H9 (cell line): ENCODE data around the gene CDRT15L2. TPM values are rescaled to one million over a fixed set of nuclear protein-coding genes. Genes with fewer than 3 reads are reported as not detected.
"Not testable (repeated sequence)": the region's sequence is repeated elsewhere in the genome, so short reads cannot be mapped to it uniquely, and the experiment has no call there.

Source experiments
- DNase-seq: peaks from one replicate; pipeline ENCODE4 v3.0.0-alpha.2; 2017
- H2AFZ ChIP-seq: one replicate; pipeline ENCODE4 v1.6.1; 2013; ENCODE audit warnings: mild to moderate bottlenecking, low read length, control low read depth, moderate library complexity
- H2AK5ac ChIP-seq: 2 replicates; pipeline ENCODE4 v1.6.1; 2013; ENCODE audit warnings: low read length, control low read depth, mixed read lengths; ENCODE audit not compliant: insufficient read length
- H2BK120ac ChIP-seq: one replicate; pipeline ENCODE4 v1.6.1; 2013; ENCODE audit warnings: low read depth, mild to moderate bottlenecking, low read length, control low read depth, inconsistent platforms; ENCODE audit not compliant: poor library complexity, severe bottlenecking
- H2BK12ac ChIP-seq: 2 replicates; pipeline ENCODE4 v1.6.1; 2013; ENCODE audit warnings: low read length, control low read depth, mixed read lengths, low read depth; ENCODE audit not compliant: insufficient read length
- H2BK15ac ChIP-seq: 2 replicates; pipeline ENCODE4 v1.6.1; 2013; ENCODE audit warnings: low read depth, low read length, control low read depth
- H2BK20ac ChIP-seq: one replicate; pipeline ENCODE4 v1.6.1; 2013; ENCODE audit warnings: low read depth, mild to moderate bottlenecking, low read length, control low read depth, inconsistent platforms; ENCODE audit not compliant: poor library complexity, severe bottlenecking
- H2BK5ac ChIP-seq: 2 replicates; pipeline ENCODE4 v1.6.1; 2013; ENCODE audit warnings: low read length, control low read depth, mixed read lengths; ENCODE audit not compliant: insufficient read length
- H3K14ac ChIP-seq: 2 replicates; pipeline ENCODE4 v1.6.1; 2013; ENCODE audit warnings: low read length, control low read depth; ENCODE audit not compliant: insufficient read depth
- H3K18ac ChIP-seq: 2 replicates; pipeline ENCODE4 v1.6.1; 2013; ENCODE audit warnings: low read depth, mild to moderate bottlenecking, mixed read lengths, low read length, control low read depth; ENCODE audit not compliant: insufficient read length
- H3K23ac ChIP-seq: 2 replicates; pipeline ENCODE4 v1.6.1; 2013; ENCODE audit warnings: low read length, control low read depth, mixed read lengths, low read depth; ENCODE audit not compliant: insufficient read length
- H3K23me2 ChIP-seq: 2 replicates; pipeline ENCODE4 v1.6.1; 2013; ENCODE audit warnings: low read depth, mild to moderate bottlenecking, mixed read lengths, low read length, control low read depth; ENCODE audit not compliant: insufficient read length, poor library complexity, severe bottlenecking
- H3K27ac ChIP-seq: 2 replicates; pipeline ENCODE4 v1.5.1; 2013; ENCODE audit warnings: low read length, control low read depth, mixed read lengths, low read depth; ENCODE audit not compliant: insufficient read length
- H3K27me3 ChIP-seq: 2 replicates; pipeline ENCODE4 v1.6.1; 2013; ENCODE audit warnings: low read length, control low read depth, inconsistent platforms; ENCODE audit not compliant: insufficient read depth
- H3K4ac ChIP-seq: 2 replicates; pipeline ENCODE4 v1.6.1; 2013; ENCODE audit warnings: low read depth, mild to moderate bottlenecking, control low read depth, inconsistent platforms, low read length, moderate library complexity
- H3K4me1 ChIP-seq: 2 replicates; pipeline ENCODE4 v1.6.1; 2013; ENCODE audit warnings: low read length, control low read depth, inconsistent platforms; ENCODE audit not compliant: insufficient read depth
- H3K4me2 ChIP-seq: 2 replicates; pipeline ENCODE4 v1.6.1; 2013; ENCODE audit warnings: low read length, control low read depth, mixed read lengths; ENCODE audit not compliant: insufficient read length, insufficient read depth
- H3K56ac ChIP-seq: 2 replicates; pipeline ENCODE4 v1.6.1; 2013; ENCODE audit warnings: low read depth, mild to moderate bottlenecking, mixed read lengths, low read length, control low read depth; ENCODE audit not compliant: insufficient read length
- H3K79me1 ChIP-seq: 2 replicates; pipeline ENCODE4 v1.6.1; 2013; ENCODE audit warnings: low read depth, mild to moderate bottlenecking, moderate library complexity, low read length, control low read depth, inconsistent platforms; ENCODE audit not compliant: insufficient read depth, poor library complexity, severe bottlenecking
- H3K79me2 ChIP-seq: 2 replicates; pipeline ENCODE4 v1.6.1; 2013; ENCODE audit warnings: low read length, control low read depth, inconsistent platforms; ENCODE audit not compliant: insufficient read depth
- H3K9ac ChIP-seq: 2 replicates; pipeline ENCODE4 v1.6.1; 2013; ENCODE audit warnings: low read length, control low read depth, mixed read lengths; ENCODE audit not compliant: insufficient read length; ENCODE audit errors: extremely low read depth
- H3K9me3 ChIP-seq: one replicate; pipeline ENCODE4 v1.6.1; 2013; ENCODE audit warnings: low read depth, low read length, inconsistent platforms; ENCODE audit not compliant: control insufficient read depth
- H3T11ph ChIP-seq: one replicate; pipeline ENCODE4 v1.6.1; 2013; ENCODE audit warnings: mild to moderate bottlenecking, low read length, control low read depth, inconsistent platforms
- H4K20me1 ChIP-seq: one replicate; pipeline ENCODE4 v1.6.1; 2013; ENCODE audit not compliant: control insufficient read depth, insufficient read length, insufficient read depth
- H4K5ac ChIP-seq: 2 replicates; pipeline ENCODE4 v1.6.1; 2013; ENCODE audit warnings: low read depth, mild to moderate bottlenecking, mixed read lengths, low read length, control low read depth; ENCODE audit not compliant: insufficient read length
- H4K8ac ChIP-seq: replicated peaks from 2 replicates; pipeline ENCODE4 v1.6.1; 2013; ENCODE audit warnings: low read length, control low read depth, mixed read lengths, low read depth; ENCODE audit not compliant: insufficient read length
- H4K91ac ChIP-seq: 2 replicates; pipeline ENCODE4 v1.6.1; 2013; ENCODE audit warnings: low read depth, mild to moderate bottlenecking, moderate library complexity, mixed read lengths, low read length, control low read depth; ENCODE audit not compliant: insufficient read length
- H3K27ac Mint-ChIP-seq, 3 experiments: 2 replicates in 2 of 3; 3 replicates in 1 of 3; pipeline ENCODE4 v1.8.0; 2020 to 2021; ENCODE audit warnings: mixed read lengths in 3 of 3, mild to moderate bottlenecking in 1 of 3, moderate library complexity in 1 of 3
- H3K27me3 Mint-ChIP-seq: 2 replicates; pipeline ENCODE4 v1.8.0; 2021; ENCODE audit warnings: low read depth, mild to moderate bottlenecking, moderate library complexity, mixed read lengths
- H3K36me3 Mint-ChIP-seq, 3 experiments: 2 replicates in 2 of 3; 3 replicates in 1 of 3; pipeline ENCODE4 v1.8.0; 2020 to 2021; ENCODE audit warnings: low read depth in 3 of 3, mixed read lengths in 3 of 3; ENCODE audit not compliant: insufficient read depth in 1 of 3
- H3K4me1 Mint-ChIP-seq, 2 experiments: 2 replicates each; pipeline ENCODE4 v1.8.0; 2020; ENCODE audit warnings: mixed read lengths in 2 of 2
- H3K4me3 Mint-ChIP-seq, 2 experiments: 2 replicates in 1 of 2; 3 replicates in 1 of 2; pipeline ENCODE4 v1.8.0; 2020 to 2021; ENCODE audit warnings: mild to moderate bottlenecking in 2 of 2, mixed read lengths in 2 of 2, moderate library complexity in 1 of 2
- H3K9me3 Mint-ChIP-seq, 2 experiments: 2 replicates in 1 of 2; 3 replicates in 1 of 2; pipeline ENCODE4 v1.8.0; 2020; ENCODE audit warnings: mild to moderate bottlenecking in 2 of 2, mixed read lengths in 2 of 2, moderate library complexity in 1 of 2
- WGBS: extraction: QIAGEN DNeasy Blood & Tissue Kit; methylation state at CpG from one replicate; pipeline ENCODE4 v1.1.7; 2013; ENCODE audit warnings: missing lambda C conversion rate, low lambda C conversion rate, mixed read lengths; ENCODE audit not compliant: insufficient read length; ENCODE audit errors: extremely low coverage; 5-methylcytosine and 5-hydroxymethylcytosine counted together
- total RNA-seq: library from RNA; stranded (reverse); gene quantifications from 2 replicates; pipeline ENCODE4 v1.2.1, GENCODE V29; 2021

The CDRT15L2 gene
- total RNA-seq, 1 experiment from 2014 or later, result not detected

DNA sequence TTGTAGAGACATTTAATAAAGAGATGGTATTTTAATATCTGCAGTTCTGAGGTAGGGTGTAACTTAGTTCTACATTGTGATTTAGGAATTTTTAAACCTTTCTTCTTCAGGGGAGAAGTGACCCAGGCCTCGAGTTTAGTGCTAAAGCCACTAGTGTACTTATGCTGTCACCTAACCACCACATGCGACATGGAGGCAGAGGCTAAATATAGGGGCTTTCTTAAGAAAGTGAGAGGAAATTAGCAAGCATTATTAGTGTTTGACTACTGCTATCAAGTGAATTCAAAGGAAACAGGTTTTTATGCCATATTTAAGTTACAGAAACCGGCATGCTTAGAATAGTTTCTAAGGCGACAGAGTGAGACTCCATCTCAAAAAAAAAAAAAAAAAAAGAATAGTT, 11.5 kb downstream of the CDRT15L2 start:
- H3K27me3 Mint-ChIP-seq, H3K4me2 ChIP-seq, H3K27ac Mint-ChIP-seq, H3K79me1 ChIP-seq, H2BK5ac ChIP-seq, H3K23ac ChIP-seq, H3K4me3 Mint-ChIP-seq, H3K4me1 Mint-ChIP-seq, H3K27ac ChIP-seq, DNase-seq, H3K18ac ChIP-seq, H3K14ac ChIP-seq, H3K9ac ChIP-seq, H3K27me3 ChIP-seq, H3K36me3 Mint-ChIP-seq, H2BK12ac ChIP-seq, H3K4me1 ChIP-seq, H2AFZ ChIP-seq, H3K9me3 ChIP-seq, H3K4ac ChIP-seq, H4K20me1 ChIP-seq, H2BK20ac ChIP-seq, H4K91ac ChIP-seq, H4K8ac ChIP-seq, H2BK120ac ChIP-seq, H3T11ph ChIP-seq, H3K79me2 ChIP-seq, H2AK5ac ChIP-seq, H3K23me2 ChIP-seq, H3K9me3 Mint-ChIP-seq, H3K56ac ChIP-seq, H2BK15ac ChIP-seq, H4K5ac ChIP-seq: not testable (repeated sequence)
- WGBS, result no CpG with 5 or more reads among the region's 4 CpGs

DNA sequence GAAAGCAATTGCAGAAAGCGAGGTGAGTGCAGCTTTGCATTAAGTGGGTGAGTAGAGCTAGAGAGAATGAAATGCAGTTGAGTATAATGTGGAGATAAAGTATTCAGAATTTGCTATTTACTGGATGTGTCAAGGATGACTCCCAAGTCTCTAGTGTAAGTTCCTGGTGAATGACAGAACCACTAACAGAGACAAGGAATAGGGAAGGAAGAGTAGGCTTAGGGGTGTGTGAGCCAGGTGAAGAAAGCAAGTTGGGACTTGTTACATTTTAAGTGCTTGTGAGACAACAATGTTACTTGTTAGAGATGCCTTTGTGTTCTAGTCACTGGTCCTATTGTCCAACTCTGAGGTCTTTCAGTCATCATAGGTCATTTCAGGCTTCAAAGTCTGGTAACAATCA, 26.0 kb downstream of the CDRT15L2 start:
- not testable (repeated sequence) for H2BK5ac ChIP-seq, H4K5ac ChIP-seq, DNase-seq, H2AK5ac ChIP-seq, H3T11ph ChIP-seq, H4K8ac ChIP-seq, H2AFZ ChIP-seq, H2BK12ac ChIP-seq, H3K9me3 Mint-ChIP-seq, H3K18ac ChIP-seq, H3K27me3 Mint-ChIP-seq, H3K79me1 ChIP-seq, H2BK15ac ChIP-seq, H4K20me1 ChIP-seq, H3K23me2 ChIP-seq, H3K27ac Mint-ChIP-seq, H3K9me3 ChIP-seq, H3K4ac ChIP-seq, H3K36me3 Mint-ChIP-seq, H3K56ac ChIP-seq, H3K27me3 ChIP-seq, H3K4me1 Mint-ChIP-seq, H2BK20ac ChIP-seq, H3K4me2 ChIP-seq, H3K27ac ChIP-seq, H3K23ac ChIP-seq, H3K4me3 Mint-ChIP-seq, H3K4me1 ChIP-seq, H2BK120ac ChIP-seq, H3K9ac ChIP-seq, H3K79me2 ChIP-seq, H4K91ac ChIP-seq, H3K14ac ChIP-seq
- no CpG with 5 or more reads among the region's 1 CpG for WGBS
